RWPE2 (cell line): ENCODE measurements around the gene CCDC88B.
"Not testable (repeated sequence)": the region's sequence is repeated elsewhere in the genome, so short reads cannot be mapped to it uniquely, and the experiment has no call there.

Experiments used
- ATAC-seq: fragments of 200-7000 bp; cut with Tn5 transposase; 3 replicates; pipeline ENCODE4 v1.9.1; 2021; ENCODE audit warnings: low read depth
- DNase-seq: peaks from one replicate; pipeline ENCODE4 v3.0.0-alpha.2; 2020; ENCODE audit warnings: low spot score
- H3K27ac ChIP-seq: fragments of 450-650 bp; 2 replicates; pipeline ENCODE4 v1.5.1; 2017; ENCODE audit warnings: mild to moderate bottlenecking; ENCODE audit not compliant: poor library complexity, severe bottlenecking
- H3K27me3 ChIP-seq: fragments of 250-450 bp; sonication (Bioruptor Pico); 2 replicates; pipeline ENCODE4 v1.5.1; 2021; ENCODE audit warnings: mild to moderate bottlenecking, moderate library complexity; ENCODE audit not compliant: insufficient read depth, poor library complexity, severe bottlenecking
- H3K36me3 ChIP-seq: fragments of 250-450 bp; sonication (Bioruptor Pico); 2 replicates; pipeline ENCODE4 v1.5.1; 2020; ENCODE audit warnings: low read depth, mild to moderate bottlenecking, moderate library complexity
- H3K4me1 ChIP-seq: fragments of 250-450 bp; sonication (Bioruptor Pico); 2 replicates; pipeline ENCODE4 v1.5.1; 2021; ENCODE audit warnings: mild to moderate bottlenecking, moderate library complexity; ENCODE audit not compliant: insufficient read depth, poor library complexity, severe bottlenecking
- H3K4me3 ChIP-seq: fragments of 250-450 bp; sonication (Bioruptor Pico); 2 replicates; pipeline ENCODE4 v1.5.1; 2021; ENCODE audit warnings: mild to moderate bottlenecking, moderate library complexity; ENCODE audit not compliant: severe bottlenecking
- H3K9me3 ChIP-seq: fragments of 250-450 bp; sonication (Bioruptor Pico); 2 replicates; pipeline ENCODE4 v1.5.1; 2021; ENCODE audit warnings: mild to moderate bottlenecking, moderate library complexity; ENCODE audit not compliant: severe bottlenecking
- TF ChIP-seq, protein P1 (sequence below): fragments of 450-650 bp; IDR thresholded peaks from one replicate; pipeline ENCODE4 v1.5.1; 2017; ENCODE audit warnings: mild to moderate bottlenecking, moderate library complexity; ENCODE audit not compliant: poor library complexity, severe bottlenecking

Gene CCDC88B

GRCh38 chr11:64313491-64314145 lies 26.4 kb upstream of the CCDC88B start:
- Histone ChIP-seq H3K4me1 (peaks cover 8% of the 10 kb centered on the region), H3K36me3 (peaks cover 24% of the 10 kb centered on the region), H3K4me3 (no peak overlapping the region), H3K27me3 (no peaks in the 10 kb centered on the region), H3K27ac (peak overlapping the region; percentile 82), H3K9me3 (no peaks in the 10 kb centered on the region)
- DNase-seq, result peak; percentile 67
- TF ChIP-seq, protein P1, sequence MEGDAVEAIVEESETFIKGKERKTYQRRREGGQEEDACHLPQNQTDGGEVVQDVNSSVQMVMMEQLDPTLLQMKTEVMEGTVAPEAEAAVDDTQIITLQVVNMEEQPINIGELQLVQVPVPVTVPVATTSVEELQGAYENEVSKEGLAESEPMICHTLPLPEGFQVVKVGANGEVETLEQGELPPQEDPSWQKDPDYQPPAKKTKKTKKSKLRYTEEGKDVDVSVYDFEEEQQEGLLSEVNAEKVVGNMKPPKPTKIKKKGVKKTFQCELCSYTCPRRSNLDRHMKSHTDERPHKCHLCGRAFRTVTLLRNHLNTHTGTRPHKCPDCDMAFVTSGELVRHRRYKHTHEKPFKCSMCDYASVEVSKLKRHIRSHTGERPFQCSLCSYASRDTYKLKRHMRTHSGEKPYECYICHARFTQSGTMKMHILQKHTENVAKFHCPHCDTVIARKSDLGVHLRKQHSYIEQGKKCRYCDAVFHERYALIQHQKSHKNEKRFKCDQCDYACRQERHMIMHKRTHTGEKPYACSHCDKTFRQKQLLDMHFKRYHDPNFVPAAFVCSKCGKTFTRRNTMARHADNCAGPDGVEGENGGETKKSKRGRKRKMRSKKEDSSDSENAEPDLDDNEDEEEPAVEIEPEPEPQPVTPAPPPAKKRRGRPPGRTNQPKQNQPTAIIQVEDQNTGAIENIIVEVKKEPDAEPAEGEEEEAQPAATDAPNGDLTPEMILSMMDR, result no peak
- no peak for ATAC-seq

GRCh38 chr11:64314146-64314804 lies 25.7 kb upstream of the CCDC88B start:
- peaks cover 9% of the 10 kb centered on the region for H3K4me1 ChIP-seq
- peak overlapping the region; percentile 82 for H3K27ac ChIP-seq
- DNase-seq (no peak), ATAC-seq (no peak)
- no peak overlapping the region for H3K4me3 ChIP-seq
- TF ChIP-seq, protein P1, result no peak
- peaks cover 24% of the 10 kb centered on the region for H3K36me3 ChIP-seq
- H3K9me3 ChIP-seq, result no peaks in the 10 kb centered on the region
- H3K27me3 ChIP-seq, result no peaks in the 10 kb centered on the region

DNA sequence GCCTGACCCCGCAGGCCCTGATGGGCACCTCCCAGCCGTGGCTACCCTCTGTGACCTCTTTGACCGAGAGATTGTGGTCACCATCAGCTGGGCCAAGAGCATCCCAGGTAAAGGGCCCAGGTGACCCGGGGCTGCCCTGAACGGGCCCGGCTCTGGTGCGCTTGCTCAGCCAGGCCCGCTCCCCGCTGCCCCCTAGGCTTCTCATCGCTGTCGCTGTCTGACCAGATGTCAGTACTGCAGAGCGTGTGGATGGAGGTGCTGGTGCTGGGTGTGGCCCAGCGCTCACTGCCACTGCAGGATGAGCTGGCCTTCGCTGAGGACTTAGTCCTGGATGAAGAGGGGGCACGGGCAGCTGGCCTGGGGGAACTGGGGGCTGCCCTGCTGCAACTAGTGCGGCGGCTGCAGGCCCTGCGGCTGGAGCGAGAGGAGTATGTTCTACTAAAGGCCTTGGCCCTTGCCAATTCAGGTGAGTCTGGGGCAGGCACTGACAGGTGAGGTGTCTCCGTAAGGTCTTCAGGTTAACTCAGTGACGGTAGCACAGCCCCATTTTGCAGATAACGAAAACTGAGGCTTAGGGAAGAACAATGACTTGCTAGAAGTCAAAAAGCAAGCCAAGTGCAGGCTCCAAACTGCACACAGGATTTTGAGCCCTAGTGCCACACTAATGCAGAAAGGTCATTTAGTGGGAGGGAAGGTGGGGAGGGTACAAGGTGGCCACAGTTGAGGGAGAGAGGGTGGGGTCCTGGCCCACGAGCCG lies 25.0 kb upstream of the CCDC88B start:
- peak; percentile 46 for DNase-seq
- H3K36me3 ChIP-seq, result peaks cover 29% of the 10 kb centered on the region
- no peak for ATAC-seq
- TF ChIP-seq, protein P1, result no peak
- no peak overlapping the region for H3K27ac ChIP-seq
- H3K4me1 ChIP-seq, result peaks cover 15% of the 10 kb centered on the region
- H3K9me3 ChIP-seq, result no peaks in the 10 kb centered on the region
- H3K4me3 ChIP-seq, result no peak overlapping the region
- H3K27me3 ChIP-seq, result no peaks in the 10 kb centered on the region

DNA sequence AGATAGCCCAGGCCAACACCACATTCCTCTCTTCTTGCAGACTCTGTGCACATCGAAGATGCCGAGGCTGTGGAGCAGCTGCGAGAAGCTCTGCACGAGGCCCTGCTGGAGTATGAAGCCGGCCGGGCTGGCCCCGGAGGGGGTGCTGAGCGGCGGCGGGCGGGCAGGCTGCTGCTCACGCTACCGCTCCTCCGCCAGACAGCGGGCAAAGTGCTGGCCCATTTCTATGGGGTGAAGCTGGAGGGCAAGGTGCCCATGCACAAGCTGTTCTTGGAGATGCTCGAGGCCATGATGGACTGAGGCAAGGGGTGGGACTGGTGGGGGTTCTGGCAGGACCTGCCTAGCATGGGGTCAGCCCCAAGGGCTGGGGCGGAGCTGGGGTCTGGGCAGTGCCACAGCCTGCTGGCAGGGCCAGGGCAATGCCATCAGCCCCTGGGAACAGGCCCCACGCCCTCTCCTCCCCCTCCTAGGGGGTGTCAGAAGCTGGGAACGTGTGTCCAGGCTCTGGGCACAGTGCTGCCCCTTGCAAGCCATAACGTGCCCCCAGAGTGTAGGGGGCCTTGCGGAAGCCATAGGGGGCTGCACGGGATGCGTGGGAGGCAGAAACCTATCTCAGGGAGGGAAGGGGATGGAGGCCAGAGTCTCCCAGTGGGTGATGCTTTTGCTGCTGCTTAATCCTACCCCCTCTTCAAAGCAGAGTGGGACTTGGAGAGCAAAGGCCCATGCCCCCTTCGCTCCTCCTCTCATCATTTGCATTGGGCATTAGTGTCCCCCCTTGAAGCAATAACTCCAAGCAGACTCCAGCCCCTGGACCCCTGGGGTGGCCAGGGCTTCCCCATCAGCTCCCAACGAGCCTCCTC lies 24.1 kb upstream of the CCDC88B start:
- H3K4me3 ChIP-seq, ATAC-seq, H3K9me3 ChIP-seq, H3K4me1 ChIP-seq, H3K27me3 ChIP-seq: not testable (repeated sequence)
- Histone ChIP-seq H3K27ac (peak overlapping the region; percentile 95), H3K36me3 (peaks cover 38% of the 10 kb centered on the region)
- DNase-seq, result peak; percentile 53
